CD8-positive, alpha-beta memory T cell (primary cell): ENCODE results near the gene SHB. TPM values are rescaled to one million over a fixed set of nuclear protein-coding genes. Genes with fewer than 3 reads are reported as not detected.

Experiments
- CTCF ChIA-PET: fragments of 350-600 bp; sonication (Branson Sonifier 250); formaldehyde crosslinking; loops from one replicate; lab custom pipeline; 2021; ENCODE audit warnings: antibody characterized with exemption; lab: Charles Lee
- POLR2A ChIA-PET: fragments of 350-600 bp; sonication (Branson Sonifier 250); formaldehyde crosslinking; loops from one replicate; lab custom pipeline; 2021; ENCODE audit warnings: antibody characterized with exemption; lab: Charles Lee
- DNase-seq, 5 donors: peaks; one replicate each; pipeline versions ENCODE4 v3.0.0 to v3.0.0-alpha.2; 2020 to 2022; ENCODE audit warnings: mixed read lengths in 1 of 5
- H3K27ac ChIP-seq: one replicate; pipeline ENCODE4 v1.7.0; 2013; ENCODE audit warnings: low read depth, mild to moderate bottlenecking, low read length, moderate library complexity
- H3K27me3 ChIP-seq: 2 replicates; pipeline ENCODE4 v1.7.0; 2013; ENCODE audit warnings: low read length, mild to moderate bottlenecking; ENCODE audit not compliant: insufficient read depth, poor library complexity, severe bottlenecking
- H3K36me3 ChIP-seq: 2 replicates; pipeline ENCODE4 v1.7.0; 2013; ENCODE audit warnings: mild to moderate bottlenecking, low read length, moderate library complexity; ENCODE audit not compliant: insufficient read depth
- H3K4me1 ChIP-seq: 2 replicates; pipeline ENCODE4 v1.7.0; 2013; ENCODE audit warnings: mild to moderate bottlenecking, low read length, moderate library complexity; ENCODE audit not compliant: insufficient read depth
- H3K4me3 ChIP-seq: 2 replicates; pipeline ENCODE4 v1.7.0; 2013; ENCODE audit warnings: mild to moderate bottlenecking, low read length
- H3K9me3 ChIP-seq: 2 replicates; pipeline ENCODE4 v1.7.0; 2013; ENCODE audit warnings: mild to moderate bottlenecking, low read length
- H3K27ac Mint-ChIP-seq, 8 donors: one replicate each; pipeline ENCODE4 v1.8.0; 2020 to 2021; ENCODE audit warnings: mixed read lengths in 8 of 8, mild to moderate bottlenecking in 6 of 8, inconsistent platforms in 3 of 8, moderate library complexity in 3 of 8
- H3K27me3 Mint-ChIP-seq, 2 donors: one replicate each; pipeline ENCODE4 v1.8.0; 2020 to 2021; ENCODE audit warnings: mixed read lengths in 2 of 2, mild to moderate bottlenecking in 1 of 2, moderate library complexity in 1 of 2
- H3K36me3 Mint-ChIP-seq, 3 donors: one replicate each; pipeline ENCODE4 v1.8.0; 2020 to 2021; ENCODE audit warnings: mixed read lengths in 3 of 3, inconsistent platforms in 1 of 3, mild to moderate bottlenecking in 1 of 3
- H3K4me1 Mint-ChIP-seq, 3 donors: one replicate each; pipeline ENCODE4 v1.8.0; 2020 to 2021; ENCODE audit warnings: mixed read lengths in 3 of 3, inconsistent platforms in 1 of 3, mild to moderate bottlenecking in 1 of 3
- H3K4me3 Mint-ChIP-seq, 7 donors: one replicate each; pipeline ENCODE4 v1.8.0; 2020 to 2021; ENCODE audit warnings: mixed read lengths in 7 of 7, mild to moderate bottlenecking in 6 of 7, moderate library complexity in 4 of 7, inconsistent platforms in 2 of 7
- H3K9me3 Mint-ChIP-seq, 5 donors: one replicate each; pipeline ENCODE4 v1.8.0; 2020 to 2022; ENCODE audit warnings: mixed read lengths in 5 of 5, mild to moderate bottlenecking in 3 of 5, moderate library complexity in 2 of 5, inconsistent platforms in 1 of 5
- polyA plus RNA-seq: library from polyadenylated mRNA; unstranded; fragments of 300-500 nt; fragmentation: Illumina TruSeq; gene quantifications from one replicate; pipeline ENCODE4 v1.2.3, GENCODE V29; 2021
- total RNA-seq, 2 experiments: library from RNA; stranded (reverse); gene quantifications; one replicate each; pipeline ENCODE4 v1.2.3, GENCODE V29; 2021

Gene SHB
- total and polyA plus RNA-seq, 3 experiments from 2014 or later = 0.64 to 1.8 (median 1.8) TPM

- Histone ChIP-seq H3K36me3 (no peaks in the 10 kb centered on the region), H3K27ac (no peak overlapping the region), H3K4me3 (no peak overlapping the region), H3K9me3 (no peaks in the 10 kb centered on the region), H3K27me3 (no peaks in the 10 kb centered on the region), H3K4me1 (no peaks in the 10 kb centered on the region)
- H3K4me1 Mint-ChIP-seq = peaks cover 0 to 2% (median 0%) of the 10 kb centered on the region in 3 donors
- H3K27me3 Mint-ChIP-seq = peaks cover 0 to 7% of the 10 kb centered on the region in 2 donors
- no peak overlapping the region for H3K27ac Mint-ChIP-seq
- H3K36me3 Mint-ChIP-seq = no peaks in the 10 kb centered on the region
- peak in 1 of 5 donors; percentile 16 for DNase-seq
- ChIA-PET POLR2A (no interaction called here), CTCF (no interaction called here)
- H3K4me3 Mint-ChIP-seq = no peak overlapping the region
- no peaks in the 10 kb centered on the region for H3K9me3 Mint-ChIP-seq
These were observed 149.6 kb downstream of the SHB start for GRCh38 chr9:37919246-37919955.

GRCh38 chr9:37918665-37919170 lies 150.3 kb downstream of the SHB start:
- ChIA-PET CTCF (interaction anchor here (1.1 kb wide), 1 partner anchor 190 kb away, joined by 3 read pairs; no protein-coding TSS in a partner anchor), POLR2A (no interaction called here)
- H3K9me3 ChIP-seq = no peaks in the 10 kb centered on the region
- H3K27me3 Mint-ChIP-seq = peaks cover under 1 to 7% of the 10 kb centered on the region in 2 donors
- H3K27me3 ChIP-seq = no peaks in the 10 kb centered on the region
- H3K27ac ChIP-seq = no peak overlapping the region
- H3K4me3 Mint-ChIP-seq = no peak overlapping the region
- H3K4me3 ChIP-seq = no peak overlapping the region
- DNase-seq = peak in 1 of 5 donors; percentile 4
- H3K4me1 Mint-ChIP-seq = peaks cover 0 to 2% (median 0%) of the 10 kb centered on the region in 3 donors
- H3K9me3 Mint-ChIP-seq = no peaks in the 10 kb centered on the region
- no peaks in the 10 kb centered on the region for H3K36me3 Mint-ChIP-seq
- no peak overlapping the region for H3K27ac Mint-ChIP-seq
- no peaks in the 10 kb centered on the region for H3K36me3 ChIP-seq
- no peaks in the 10 kb centered on the region for H3K4me1 ChIP-seq

- Mint-ChIP-seq H3K9me3 (no peaks in the 10 kb centered on the region), H3K27me3 (peaks cover 4 to 7% of the 10 kb centered on the region in 2 donors), H3K27ac (no peak overlapping the region), H3K36me3 (no peaks in the 10 kb centered on the region), H3K4me1 (peaks cover 0 to 3% (median 2%) of the 10 kb centered on the region in 3 donors), H3K4me3 (no peak overlapping the region)
- peak in 1 of 5 donors; percentile 40 for DNase-seq
- no peak overlapping the region for H3K27ac ChIP-seq
- CTCF ChIA-PET = interaction anchor here (1.1 to 1.6 kb wide), 2 partner anchors 16 to 190 kb away, joined by 3 read pairs; no protein-coding TSS in a partner anchor
- no peaks in the 10 kb centered on the region for H3K36me3 ChIP-seq
- no peak overlapping the region for H3K4me3 ChIP-seq
- H3K9me3 ChIP-seq = no peaks in the 10 kb centered on the region
- POLR2A ChIA-PET = no interaction called here
- no peaks in the 10 kb centered on the region for H3K27me3 ChIP-seq
- H3K4me1 ChIP-seq = no peaks in the 10 kb centered on the region
These were observed 151.0 kb downstream of the SHB start for GRCh38 chr9:37917801-37918664.

- peak in 1 of 5 donors; percentile 26 for DNase-seq
- Histone ChIP-seq H3K36me3 (no peaks in the 10 kb centered on the region), H3K4me1 (no peaks in the 10 kb centered on the region), H3K27ac (no peak overlapping the region), H3K9me3 (no peaks in the 10 kb centered on the region), H3K4me3 (no peak overlapping the region), H3K27me3 (no peaks in the 10 kb centered on the region)
- Mint-ChIP-seq H3K36me3 (no peaks in the 10 kb centered on the region), H3K4me1 (peaks cover 0 to 3% (median 2%) of the 10 kb centered on the region in 3 donors), H3K4me3 (no peak overlapping the region), H3K27me3 (peaks cover 4 to 7% of the 10 kb centered on the region in 2 donors), H3K9me3 (no peaks in the 10 kb centered on the region), H3K27ac (no peak overlapping the region)
- ChIA-PET POLR2A (no interaction called here), CTCF (interaction anchor here (1.1 to 1.6 kb wide), 2 partner anchors 16 to 191 kb away, joined by 3 read pairs; no protein-coding TSS in a partner anchor)
These were observed 151.7 kb downstream of the SHB start for GRCh38 chr9:37917313-37917731.

- Mint-ChIP-seq H3K27ac (no peak overlapping the region), H3K9me3 (no peaks in the 10 kb centered on the region), H3K36me3 (no peaks in the 10 kb centered on the region), H3K4me1 (peaks cover 0 to 3% (median 0%) of the 10 kb centered on the region in 3 donors), H3K27me3 (peaks cover 3 to 4% of the 10 kb centered on the region in 2 donors), H3K4me3 (no peak overlapping the region)
- ChIA-PET CTCF (interaction anchor here (1.6 kb wide), 1 partner anchor 17 kb away, joined by 3 read pairs; no protein-coding TSS in a partner anchor), POLR2A (no interaction called here)
- Histone ChIP-seq H3K4me1 (no peaks in the 10 kb centered on the region), H3K4me3 (no peak overlapping the region), H3K9me3 (no peaks in the 10 kb centered on the region), H3K36me3 (no peaks in the 10 kb centered on the region), H3K27me3 (no peaks in the 10 kb centered on the region), H3K27ac (no peak overlapping the region)
- DNase-seq = peak in 1 of 5 donors; percentile 17
These were observed 152.3 kb downstream of the SHB start for GRCh38 chr9:37916471-37917312.

- ChIA-PET CTCF (interaction anchor here (3.0 kb wide), 1 partner anchor 244 kb away, joined by 28 read pairs; no protein-coding TSS in a partner anchor), POLR2A (no interaction called here)
- Histone ChIP-seq H3K4me3 (no peak overlapping the region), H3K4me1 (no peaks in the 10 kb centered on the region), H3K27ac (no peak overlapping the region), H3K36me3 (no peaks in the 10 kb centered on the region), H3K27me3 (no peaks in the 10 kb centered on the region), H3K9me3 (no peaks in the 10 kb centered on the region)
- Mint-ChIP-seq H3K9me3 (no peaks in the 10 kb centered on the region), H3K27ac (no peak overlapping the region), H3K4me1 (peaks cover 0 to 3% (median 0%) of the 10 kb centered on the region in 3 donors), H3K27me3 (peaks cover 3 to 4% of the 10 kb centered on the region in 2 donors), H3K4me3 (no peak overlapping the region), H3K36me3 (no peaks in the 10 kb centered on the region)
- DNase-seq = peak in 1 of 5 donors; percentile 36
These were observed 153.0 kb downstream of the SHB start for GRCh38 chr9:37915911-37916470.
